Measurements from ENCODE around the gene ERC1.

DNA sequence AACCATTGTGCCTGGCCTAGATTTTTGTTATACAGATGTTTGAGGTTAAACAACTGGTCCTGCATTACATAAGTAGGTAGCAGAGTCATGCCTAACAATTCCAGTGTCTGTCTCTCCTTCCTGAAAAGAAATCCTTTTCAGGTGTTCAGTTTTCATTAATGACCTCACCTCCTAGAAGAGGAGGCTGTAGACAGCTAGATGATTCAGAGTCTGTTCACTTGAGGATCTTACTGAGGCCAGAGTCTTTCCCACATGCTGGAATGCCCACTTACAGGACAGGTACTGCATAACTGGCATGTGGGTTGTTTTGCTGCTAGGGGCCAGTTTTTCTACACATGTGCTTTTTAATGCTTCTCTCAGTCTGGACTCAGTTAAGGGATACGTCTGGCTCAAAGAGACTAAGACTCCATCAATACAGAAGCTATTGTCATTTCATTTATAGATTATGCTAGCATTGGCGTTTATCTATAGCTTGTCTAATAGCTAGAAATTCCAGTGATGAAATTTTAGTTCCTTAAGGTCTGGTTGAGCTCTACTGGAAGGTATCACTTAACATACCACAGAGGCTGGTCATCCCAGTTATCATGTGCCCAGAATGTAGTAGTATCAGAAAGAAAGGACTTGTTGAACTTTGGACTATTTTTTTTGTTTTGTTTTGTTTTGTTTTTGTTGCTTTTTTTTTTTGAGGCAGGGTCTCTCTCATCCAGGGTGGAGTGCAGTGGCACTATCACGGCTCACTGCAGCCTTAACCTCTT is 206.4 kb downstream of the ERC1 start:
- TF ChIP-seq, protein P1, sequence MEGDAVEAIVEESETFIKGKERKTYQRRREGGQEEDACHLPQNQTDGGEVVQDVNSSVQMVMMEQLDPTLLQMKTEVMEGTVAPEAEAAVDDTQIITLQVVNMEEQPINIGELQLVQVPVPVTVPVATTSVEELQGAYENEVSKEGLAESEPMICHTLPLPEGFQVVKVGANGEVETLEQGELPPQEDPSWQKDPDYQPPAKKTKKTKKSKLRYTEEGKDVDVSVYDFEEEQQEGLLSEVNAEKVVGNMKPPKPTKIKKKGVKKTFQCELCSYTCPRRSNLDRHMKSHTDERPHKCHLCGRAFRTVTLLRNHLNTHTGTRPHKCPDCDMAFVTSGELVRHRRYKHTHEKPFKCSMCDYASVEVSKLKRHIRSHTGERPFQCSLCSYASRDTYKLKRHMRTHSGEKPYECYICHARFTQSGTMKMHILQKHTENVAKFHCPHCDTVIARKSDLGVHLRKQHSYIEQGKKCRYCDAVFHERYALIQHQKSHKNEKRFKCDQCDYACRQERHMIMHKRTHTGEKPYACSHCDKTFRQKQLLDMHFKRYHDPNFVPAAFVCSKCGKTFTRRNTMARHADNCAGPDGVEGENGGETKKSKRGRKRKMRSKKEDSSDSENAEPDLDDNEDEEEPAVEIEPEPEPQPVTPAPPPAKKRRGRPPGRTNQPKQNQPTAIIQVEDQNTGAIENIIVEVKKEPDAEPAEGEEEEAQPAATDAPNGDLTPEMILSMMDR (IDR thresholded peaks at IDR 0.05) = no peak
- TF ChIP-seq CEBPB (IDR thresholded peaks at IDR 0.05) (no peak), RCOR1 (IDR thresholded peaks at IDR 0.05; ENCODE audit: low read depth, low read length) (no peak), MYC (IDR thresholded peaks at IDR 0.05; ENCODE audit: borderline replicate concordance, low read length) (no peak), GATA3 (IDR thresholded peaks at IDR 0.05; ENCODE audit: borderline replicate concordance) (no peak), EP300 (IDR thresholded peaks at IDR 0.05) (no peak), ZFP36 (IDR thresholded peaks at IDR 0.05; ENCODE audit: borderline replicate concordance, partially characterized antibody) (no peak), FOXS1 (CRISPR knock-in tag; IDR thresholded peaks at IDR 0.05) (no peak)
- TF ChIP-seq, protein P2, sequence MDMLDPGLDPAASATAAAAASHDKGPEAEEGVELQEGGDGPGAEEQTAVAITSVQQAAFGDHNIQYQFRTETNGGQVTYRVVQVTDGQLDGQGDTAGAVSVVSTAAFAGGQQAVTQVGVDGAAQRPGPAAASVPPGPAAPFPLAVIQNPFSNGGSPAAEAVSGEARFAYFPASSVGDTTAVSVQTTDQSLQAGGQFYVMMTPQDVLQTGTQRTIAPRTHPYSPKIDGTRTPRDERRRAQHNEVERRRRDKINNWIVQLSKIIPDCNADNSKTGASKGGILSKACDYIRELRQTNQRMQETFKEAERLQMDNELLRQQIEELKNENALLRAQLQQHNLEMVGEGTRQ (IDR thresholded peaks at IDR 0.05) = no peak
- TF ChIP-seq, protein P3, sequence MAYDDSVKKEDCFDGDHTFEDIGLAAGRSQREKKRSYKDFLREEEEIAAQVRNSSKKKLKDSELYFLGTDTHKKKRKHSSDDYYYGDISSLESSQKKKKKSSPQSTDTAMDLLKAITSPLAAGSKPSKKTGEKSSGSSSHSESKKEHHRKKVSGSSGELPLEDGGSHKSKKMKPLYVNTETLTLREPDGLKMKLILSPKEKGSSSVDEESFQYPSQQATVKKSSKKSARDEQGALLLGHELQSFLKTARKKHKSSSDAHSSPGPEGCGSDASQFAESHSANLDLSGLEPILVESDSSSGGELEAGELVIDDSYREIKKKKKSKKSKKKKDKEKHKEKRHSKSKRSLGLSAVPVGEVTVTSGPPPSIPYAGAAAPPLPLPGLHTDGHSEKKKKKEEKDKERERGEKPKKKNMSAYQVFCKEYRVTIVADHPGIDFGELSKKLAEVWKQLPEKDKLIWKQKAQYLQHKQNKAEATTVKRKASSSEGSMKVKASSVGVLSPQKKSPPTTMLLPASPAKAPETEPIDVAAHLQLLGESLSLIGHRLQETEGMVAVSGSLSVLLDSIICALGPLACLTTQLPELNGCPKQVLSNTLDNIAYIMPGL (CRISPR knock-in tag; IDR thresholded peaks at IDR 0.05; ENCODE audit: borderline replicate concordance) = no peak
